Mesenchymal stem cell (in vitro differentiated cells and primary cell): ENCODE results near the gene DAB1.

Source experiments
- DNase-seq: peaks from one replicate; pipeline ENCODE4 v3.0.0-alpha.2; 2013
- H2AFZ ChIP-seq: one replicate; pipeline ENCODE4 v1.6.1; 2013; ENCODE audit warnings: low read depth, mild to moderate bottlenecking, control low read depth, inconsistent platforms, low read length, moderate library complexity
- H2AK5ac ChIP-seq: 2 replicates; pipeline ENCODE4 v1.6.1; 2013; ENCODE audit warnings: low read length, moderate library complexity, mild to moderate bottlenecking, inconsistent platforms; ENCODE audit not compliant: severe bottlenecking
- H2BK120ac ChIP-seq: one replicate; pipeline ENCODE4 v1.6.1; 2013; ENCODE audit warnings: low read depth, mild to moderate bottlenecking, inconsistent platforms, low read length, moderate library complexity
- H2BK12ac ChIP-seq, 2 experiments: one replicate each; pipeline ENCODE4 v1.6.1; 2013; ENCODE audit warnings: inconsistent platforms in 2 of 2, low read length in 2 of 2, mild to moderate bottlenecking in 2 of 2, moderate library complexity in 2 of 2, control low read depth in 1 of 2
- H2BK15ac ChIP-seq: one replicate; pipeline ENCODE4 v1.6.1; 2013; ENCODE audit warnings: mild to moderate bottlenecking, low read depth, inconsistent platforms; ENCODE audit not compliant: poor library complexity, severe bottlenecking
- H2BK5ac ChIP-seq: 2 replicates; pipeline ENCODE4 v1.6.1; 2013; ENCODE audit warnings: low read depth, mild to moderate bottlenecking, low read length, control low read depth, inconsistent platforms; ENCODE audit not compliant: poor library complexity, severe bottlenecking
- H3K14ac ChIP-seq, 2 experiments: one replicate each; pipeline ENCODE4 v1.6.1; 2013; ENCODE audit warnings: inconsistent platforms in 2 of 2, low read length in 2 of 2, control low read depth in 1 of 2, mild to moderate bottlenecking in 1 of 2, moderate library complexity in 1 of 2
- H3K18ac ChIP-seq, 2 experiments: one replicate each; pipeline ENCODE4 v1.6.1; 2013; ENCODE audit warnings: inconsistent platforms in 2 of 2, low read length in 2 of 2, control low read depth in 1 of 2, low read depth in 1 of 2, mild to moderate bottlenecking in 1 of 2
- H3K23ac ChIP-seq, 2 experiments: one replicate each; pipeline ENCODE4 v1.6.1; 2013; ENCODE audit warnings: inconsistent platforms in 2 of 2, low read length in 2 of 2, mild to moderate bottlenecking in 2 of 2, moderate library complexity in 2 of 2, control low read depth in 1 of 2
- H3K27ac ChIP-seq: 2 replicates; pipeline ENCODE4 v1.5.1; 2013; ENCODE audit warnings: mild to moderate bottlenecking, moderate library complexity, low read length, control low read depth, inconsistent platforms; ENCODE audit not compliant: poor library complexity, severe bottlenecking
- H3K27me3 ChIP-seq, 2 experiments: 2 replicates each; pipeline versions ENCODE4 v1.6.1 to v1.7.0; 2013; ENCODE audit warnings: low read length in 2 of 2, mild to moderate bottlenecking in 2 of 2, moderate library complexity in 2 of 2, control low read depth in 1 of 2, inconsistent platforms in 1 of 2; ENCODE audit not compliant: control insufficient read depth in 1 of 2, insufficient read depth in 1 of 2
- H3K36me3 ChIP-seq, 2 experiments: 2 replicates each; pipeline versions ENCODE4 v1.6.1 to v1.7.0; 2013; ENCODE audit warnings: low read length in 2 of 2, control low read depth in 1 of 2, inconsistent platforms in 1 of 2, low read depth in 1 of 2, mild to moderate bottlenecking in 1 of 2; ENCODE audit not compliant: insufficient read depth in 2 of 2, control insufficient read depth in 1 of 2
- H3K4ac ChIP-seq, 2 experiments: one replicate each; pipeline ENCODE4 v1.6.1; 2013; ENCODE audit warnings: inconsistent platforms in 2 of 2, low read length in 2 of 2, mild to moderate bottlenecking in 2 of 2, moderate library complexity in 2 of 2, control low read depth in 1 of 2, low read depth in 1 of 2
- H3K4me1 ChIP-seq: 2 replicates; pipeline ENCODE4 v1.6.1; 2013; ENCODE audit warnings: low read depth, low read length, control low read depth; ENCODE audit not compliant: control insufficient read depth, insufficient read depth
- H3K4me2 ChIP-seq: 2 replicates; pipeline ENCODE4 v1.6.1; 2013; ENCODE audit warnings: low read length, mild to moderate bottlenecking, inconsistent platforms; ENCODE audit not compliant: poor library complexity, severe bottlenecking
- H3K4me3 ChIP-seq, 2 experiments: 2 replicates each; pipeline versions ENCODE4 v1.5.1 to v1.7.0; 2013; ENCODE audit warnings: low read length in 2 of 2, mild to moderate bottlenecking in 2 of 2, control low read depth in 1 of 2, low read depth in 1 of 2; ENCODE audit not compliant: insufficient read depth in 1 of 2
- H3K79me1 ChIP-seq: replicated peaks from 2 replicates; pipeline ENCODE4 v1.6.1; 2013; ENCODE audit warnings: mild to moderate bottlenecking, control low read depth, low read length, inconsistent platforms; ENCODE audit not compliant: poor library complexity, severe bottlenecking
- H3K9ac ChIP-seq: 2 replicates; pipeline ENCODE4 v1.7.0; 2013; ENCODE audit warnings: mild to moderate bottlenecking, low read length, moderate library complexity
- H3K9me3 ChIP-seq: 2 replicates; pipeline ENCODE4 v1.7.0; 2013; ENCODE audit warnings: mild to moderate bottlenecking, low read length; ENCODE audit not compliant: control insufficient read depth
- H4K8ac ChIP-seq: one replicate; pipeline ENCODE4 v1.6.1; 2013; ENCODE audit warnings: inconsistent platforms, mild to moderate bottlenecking, low read length, moderate library complexity
- H4K91ac ChIP-seq: one replicate; pipeline ENCODE4 v1.6.1; 2013; ENCODE audit warnings: mild to moderate bottlenecking, low read length, inconsistent platforms
- WGBS: methylation state at CpG from one replicate; pipeline ENCODE4 v1.1.7; 2013; ENCODE audit warnings: mixed read lengths; 5-methylcytosine and 5-hydroxymethylcytosine counted together

The DAB1 gene

GRCh38 chr1:57204091-57204490, 219.8 kb downstream of the DAB1 start:
- Histone ChIP-seq H2BK120ac (no peak overlapping the region), H3K79me1 (no peaks in the 10 kb centered on the region), H4K8ac (no peak overlapping the region), H3K4me2 (no peak overlapping the region), H3K36me3 (no peaks in the 10 kb centered on the region), H2AK5ac (no peak overlapping the region), H3K9ac (no peak overlapping the region), H3K27me3 (no peaks in the 10 kb centered on the region), H3K4ac (no peak overlapping the region), H3K27ac (no peak overlapping the region), H2BK15ac (no peak overlapping the region), H3K4me1 (no peaks in the 10 kb centered on the region), H3K14ac (no peak overlapping the region), H3K23ac (no peak overlapping the region), H3K4me3 (no peak overlapping the region), H3K18ac (no peak overlapping the region), H2BK5ac (no peak overlapping the region), H2AFZ (no peak overlapping the region), H2BK12ac (no peak overlapping the region), H4K91ac (no peak overlapping the region), H3K9me3 (no peaks in the 10 kb centered on the region)
- DNase-seq = no peak
- WGBS = no CpG with 5 or more reads among the region's 3 CpGs

GRCh38 chr1:57202241-57202640, 221.6 kb downstream of the DAB1 start:
- Histone ChIP-seq H2BK120ac (no peak overlapping the region), H2BK12ac (no peak overlapping the region), H3K79me1 (no peaks in the 10 kb centered on the region), H3K9me3 (no peaks in the 10 kb centered on the region), H3K36me3 (no peaks in the 10 kb centered on the region), H3K4me3 (no peak overlapping the region), H3K18ac (no peak overlapping the region), H3K14ac (no peak overlapping the region), H3K9ac (no peak overlapping the region), H3K4me2 (no peak overlapping the region), H4K8ac (no peak overlapping the region), H2AK5ac (no peak overlapping the region), H3K27ac (no peak overlapping the region), H3K4me1 (no peaks in the 10 kb centered on the region), H2BK15ac (no peak overlapping the region), H3K23ac (no peak overlapping the region), H4K91ac (no peak overlapping the region), H2BK5ac (no peak overlapping the region), H3K27me3 (no peaks in the 10 kb centered on the region), H2AFZ (no peak overlapping the region), H3K4ac (no peak overlapping the region)
- WGBS = no CpG with 5 or more reads among the region's 2 CpGs
- DNase-seq = no peak

- Histone ChIP-seq H3K23ac (no peak overlapping the region), H3K9me3 (no peaks in the 10 kb centered on the region), H3K14ac (no peak overlapping the region), H3K4me2 (no peak overlapping the region), H4K91ac (no peak overlapping the region), H2BK15ac (no peak overlapping the region), H3K4me1 (no peaks in the 10 kb centered on the region), H3K18ac (no peak overlapping the region), H4K8ac (no peak overlapping the region), H2AFZ (no peak overlapping the region), H2BK12ac (no peak overlapping the region), H2BK5ac (no peak overlapping the region), H2BK120ac (no peak overlapping the region), H3K27ac (no peak overlapping the region), H3K4me3 (no peak overlapping the region), H3K79me1 (no peaks in the 10 kb centered on the region), H3K9ac (no peak overlapping the region), H3K36me3 (no peaks in the 10 kb centered on the region), H2AK5ac (no peak overlapping the region), H3K4ac (no peak overlapping the region), H3K27me3 (no peaks in the 10 kb centered on the region)
- no peak for DNase-seq
- 0% methylated on average over 1 of the region's 2 CpGs for WGBS
Measured at GRCh38 chr1:57198912-57199311, 224.9 kb downstream of the DAB1 start.

- Histone ChIP-seq H2AK5ac (no peak overlapping the region), H4K8ac (no peak overlapping the region), H3K27me3 (no peaks in the 10 kb centered on the region), H3K36me3 (no peaks in the 10 kb centered on the region), H4K91ac (no peak overlapping the region), H3K27ac (no peak overlapping the region), H3K4me1 (no peaks in the 10 kb centered on the region), H2BK12ac (no peak overlapping the region), H2BK15ac (no peak overlapping the region), H2AFZ (no peak overlapping the region), H2BK120ac (no peak overlapping the region), H3K14ac (no peak overlapping the region), H3K4ac (no peak overlapping the region), H3K9me3 (no peaks in the 10 kb centered on the region), H3K9ac (no peak overlapping the region), H3K18ac (no peak overlapping the region), H3K79me1 (no peaks in the 10 kb centered on the region), H3K4me3 (no peak overlapping the region), H2BK5ac (no peak overlapping the region), H3K4me2 (no peak overlapping the region), H3K23ac (no peak overlapping the region)
- no peak for DNase-seq
- 75% methylated on average over 1 of the region's 1 CpG for WGBS
Measured at GRCh38 chr1:57195436-57195941, 228.4 kb downstream of the DAB1 start.
